ENCODE results near the gene PPM1H.
"Not testable (repeated sequence)": the region's sequence is repeated elsewhere in the genome, so short reads cannot be mapped to it uniquely, and the experiment has no call there.

Gene PPM1H

GRCh38 chr12:62934799-62935674, at the start of gene PPM1H:
Gene PPM1H (minus strand): TSS chr12:62935150. CDS start chr12:62934736, 414 bp downstream.
- peak; percentile 3 for DNase-seq (ENCODE audit: low read depth)

GRCh38 chr12:62983594-62983993, 48.6 kb upstream of the PPM1H start:
- DNase-seq (ENCODE audit: low read depth): no peak

GRCh38 chr12:62978768-62979167, 43.8 kb upstream of the PPM1H start:
- no peak for DNase-seq (ENCODE audit: low read depth)

GRCh38 chr12:62977883-62978282, 42.9 kb upstream of the PPM1H start:
- no peak for DNase-seq (ENCODE audit: low read depth)

- DNase-seq (ENCODE audit: low read depth): no peak
Observed at GRCh38 chr12:62977418-62977817, 42.5 kb upstream of the PPM1H start.

GRCh38 chr12:62976110-62976662, 41.2 kb upstream of the PPM1H start:
- no peak for DNase-seq (ENCODE audit: low read depth)

GRCh38 chr12:62971769-62972525, 37.0 kb upstream of the PPM1H start:
- no peak for DNase-seq (ENCODE audit: low read depth)

- DNase-seq (ENCODE audit: low read depth): no peak
Observed at GRCh38 chr12:62969695-62970094, 34.7 kb upstream of the PPM1H start.

GRCh38 chr12:62967701-62968100, 32.8 kb upstream of the PPM1H start:
- no peak for DNase-seq (ENCODE audit: low read depth)

- DNase-seq (ENCODE audit: low read depth): no peak
Observed at GRCh38 chr12:62966990-62967506, 32.1 kb upstream of the PPM1H start.

GRCh38 chr12:62966446-62966989, 31.6 kb upstream of the PPM1H start:
- DNase-seq (ENCODE audit: low read depth): not testable (repeated sequence)

- DNase-seq (ENCODE audit: low read depth): not testable (repeated sequence)
Observed at GRCh38 chr12:62965700-62966099, 30.8 kb upstream of the PPM1H start.

- DNase-seq (ENCODE audit: low read depth): not testable (repeated sequence)
Observed at GRCh38 chr12:62965242-62965641, 30.3 kb upstream of the PPM1H start.

GRCh38 chr12:62963486-62964041, 28.6 kb upstream of the PPM1H start:
- DNase-seq (ENCODE audit: low read depth): no peak

- no peak for DNase-seq (ENCODE audit: low read depth)
Observed at GRCh38 chr12:62960324-62960723, 25.4 kb upstream of the PPM1H start.

- no peak for DNase-seq (ENCODE audit: low read depth)
Observed at GRCh38 chr12:62959745-62960144, 24.8 kb upstream of the PPM1H start.

- DNase-seq (ENCODE audit: low read depth): no peak
Observed at GRCh38 chr12:62957233-62957953, 22.4 kb upstream of the PPM1H start.

GRCh38 chr12:62955678-62956077, 20.7 kb upstream of the PPM1H start:
- no peak for DNase-seq (ENCODE audit: low read depth)

GRCh38 chr12:62950317-62950716, 15.4 kb upstream of the PPM1H start:
- no peak for DNase-seq (ENCODE audit: low read depth)

- no peak for DNase-seq (ENCODE audit: low read depth)
Observed at GRCh38 chr12:62948123-62948522, 13.2 kb upstream of the PPM1H start.

GRCh38 chr12:62947364-62947763, 12.4 kb upstream of the PPM1H start:
- no peak for DNase-seq (ENCODE audit: low read depth)

Measured in stimulated activated CD8-positive, alpha-beta memory T cell treated with anti-CD3 and anti-CD28 coated beads, Interleukin-4, amount 100 ng/mL, for 24 hours (primary cell).